ENCODE data around the gene FBXO15. TPM values are rescaled to one million over a fixed set of nuclear protein-coding genes. Genes with fewer than 3 reads are reported as not detected.

Gene FBXO15
- total and polyA plus RNA-seq, 2 of the 8 experiments (the other 6 are each of a cell fraction or from before 2014, with no cell fraction given) = 0.84 to 0.85 TPM

DNA sequence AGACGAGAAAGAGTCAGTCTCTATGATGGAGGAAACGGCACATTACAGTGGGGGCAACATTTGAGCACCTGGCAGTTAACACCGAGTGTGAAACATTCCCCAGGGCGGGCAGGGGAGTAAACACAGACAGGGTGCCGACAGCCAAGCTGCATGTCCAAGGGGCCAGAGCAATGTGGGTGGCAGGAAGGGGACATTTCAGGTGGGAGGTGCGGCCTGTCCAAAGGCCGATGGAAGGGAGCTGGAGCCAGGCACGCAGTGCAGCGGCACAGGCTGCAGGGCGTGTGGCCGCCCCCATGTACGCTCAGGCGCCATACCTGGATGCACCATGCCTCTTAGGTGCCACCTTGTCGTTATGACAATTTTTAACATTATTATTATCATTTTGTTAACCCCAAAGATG is 43.9 kb upstream of the FBXO15 start:
- Histone ChIP-seq H3K4me2 (ENCODE audit: insufficient read depth in 1 of 2, low read depth in 2 of 2, low read length in 2 of 2) (no peak overlapping the region), H2BK15ac (ENCODE audit: low read length) (no peak overlapping the region), H3K4ac (replicated peaks; ENCODE audit: insufficient read length, low read depth, low read length) (no peak overlapping the region), H3K23me2 (ENCODE audit: low read depth, low read length) (no peaks in the 10 kb centered on the region), H4K91ac (replicated peaks; ENCODE audit: insufficient read length, low read length) (no peak overlapping the region), H3K79me1 (ENCODE audit: low read depth, low read length) (no peaks in the 10 kb centered on the region), H2BK5ac (ENCODE audit: low read depth, low read length) (no peak overlapping the region), H3K56ac (replicated peaks; ENCODE audit: insufficient read length, low read depth, low read length) (no peak overlapping the region), H3K23ac (ENCODE audit: insufficient read length) (no peak overlapping the region), H3K14ac (ENCODE audit: insufficient read length) (no peak overlapping the region), H4K8ac (ENCODE audit: extremely low read depth, insufficient read depth, low read length) (peak overlapping the region; percentile 83; the same call in 1 of the 2 replicates), H4K20me1 (replicated peaks in 1 of 2; ENCODE audit: control insufficient read depth in 1 of 2, insufficient read depth in 2 of 2, low read length in 2 of 2) (no peaks in the 10 kb centered on the region), H3K4me3 (ENCODE audit: extremely low read depth in 1 of 4, insufficient read depth in 2 of 4, low read depth in 3 of 4, low read length in 4 of 4) (no peak overlapping the region), H3K27me3 (replicated peaks in 1 of 4; ENCODE audit: control insufficient read depth in 3 of 4, extremely low read depth in 1 of 4, insufficient read depth in 3 of 4, low read length in 3 of 4) (no peaks in the 10 kb centered on the region), H2BK12ac (ENCODE audit: low read depth, low read length) (no peak overlapping the region), H4K5ac (ENCODE audit: insufficient read length, low read depth, low read length) (no peak overlapping the region), H2AK5ac (ENCODE audit: low read depth, low read length) (no peak overlapping the region), H2BK20ac (ENCODE audit: low read length) (no peak overlapping the region), H3K36me3 (ENCODE audit: control insufficient read depth in 2 of 4, insufficient read depth in 4 of 4, low read length in 3 of 4) (no peaks in the 10 kb centered on the region), H3K9me3 (ENCODE audit: insufficient read depth in 2 of 2, low read depth in 1 of 2, low read length in 1 of 2) (no peaks in the 10 kb centered on the region), H2AFZ (ENCODE audit: low read length) (peak overlapping the region; percentile 9; the same call in 1 of the 2 replicates), H3K79me2 (ENCODE audit: control insufficient read depth in 1 of 2, insufficient read depth in 2 of 2, low read length in 2 of 2) (no peaks in the 10 kb centered on the region), H3K4me1 (replicated peaks in 1 of 4; ENCODE audit: control insufficient read depth in 3 of 4, insufficient read depth in 4 of 4, low read length in 3 of 4) (no peaks in the 10 kb centered on the region), H3K9ac (replicated peaks in 1 of 4; ENCODE audit: extremely low read depth in 1 of 4, low read depth in 3 of 4, low read length in 3 of 4) (no peak overlapping the region), H3K27ac (ENCODE audit: low read depth, low read length) (no peak overlapping the region), H2BK120ac (replicated peaks; ENCODE audit: low read depth, low read length) (no peak overlapping the region), H3K18ac (ENCODE audit: extremely low read depth, low read length) (no peak overlapping the region)
- FAIRE-seq (no peak), DNase-seq (ENCODE audit: low read depth in 1 of 2, low spot score in 2 of 2) (no peak)
- 89% methylated on average over 14 of the region's 14 CpGs; no CpG with 5 or more reads in 1 of the 2 experiments for WGBS, 2 experiments (ENCODE audit: extremely low coverage in 1 of 2, insufficient coverage in 1 of 2, insufficient read length in 1 of 2, insufficient replicate concordance in 2 of 2, low coverage in 1 of 2, low lambda C conversion rate in 2 of 2, missing lambda C conversion rate in 1 of 2)
- CTCF ChIA-PET (ENCODE audit: partially characterized antibody) = interaction anchor here (0.7 to 5.8 kb wide), 2 partner anchors 110 to 151 kb away, joined by 4 to 32 read pairs; no protein-coding TSS in a partner anchor
- POLR2A ChIA-PET (ENCODE audit: partially characterized antibody) = no interaction called here
- no peak for TF ChIP-seq ASH2L (IDR thresholded peaks at IDR 0.05; ENCODE audit: low read length)
- TF ChIP-seq, protein P1, sequence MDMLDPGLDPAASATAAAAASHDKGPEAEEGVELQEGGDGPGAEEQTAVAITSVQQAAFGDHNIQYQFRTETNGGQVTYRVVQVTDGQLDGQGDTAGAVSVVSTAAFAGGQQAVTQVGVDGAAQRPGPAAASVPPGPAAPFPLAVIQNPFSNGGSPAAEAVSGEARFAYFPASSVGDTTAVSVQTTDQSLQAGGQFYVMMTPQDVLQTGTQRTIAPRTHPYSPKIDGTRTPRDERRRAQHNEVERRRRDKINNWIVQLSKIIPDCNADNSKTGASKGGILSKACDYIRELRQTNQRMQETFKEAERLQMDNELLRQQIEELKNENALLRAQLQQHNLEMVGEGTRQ (IDR thresholded peaks at IDR 0.05; ENCODE audit: low read length) = no peak
